Measurements from ENCODE around the gene NSMCE1.
"Not testable (repeated sequence)": the region's sequence is repeated elsewhere in the genome, so short reads cannot be mapped to it uniquely, and the experiment has no call there.

- TF ChIP-seq CTCF (conservative IDR thresholded peaks at IDR 0.05; ENCODE audit: low read depth, low read length); USF2 (IDR thresholded peaks at IDR 0.05; ENCODE audit: low read depth, low read length); RCOR1 (IDR thresholded peaks at IDR 0.05; ENCODE audit: insufficient replicate concordance, low read length); POLR2A (IDR thresholded peaks at IDR 0.05; ENCODE audit: low read depth, low read length); RAD21 (IDR thresholded peaks at IDR 0.05; ENCODE audit: low read length); SMC3 (IDR thresholded peaks at IDR 0.05; ENCODE audit: low read depth, low read length); MAFK (IDR thresholded peaks at IDR 0.05; ENCODE audit: low read depth, low read length); CHD1 (IDR thresholded peaks at IDR 0.05; ENCODE audit: low read depth, low read length); CEBPB (IDR thresholded peaks at IDR 0.05; ENCODE audit: low read depth, low read length); RFX5 (IDR thresholded peaks at IDR 0.05; ENCODE audit: low read depth, low read length): not testable (repeated sequence)
- TF ChIP-seq, protein P1, sequence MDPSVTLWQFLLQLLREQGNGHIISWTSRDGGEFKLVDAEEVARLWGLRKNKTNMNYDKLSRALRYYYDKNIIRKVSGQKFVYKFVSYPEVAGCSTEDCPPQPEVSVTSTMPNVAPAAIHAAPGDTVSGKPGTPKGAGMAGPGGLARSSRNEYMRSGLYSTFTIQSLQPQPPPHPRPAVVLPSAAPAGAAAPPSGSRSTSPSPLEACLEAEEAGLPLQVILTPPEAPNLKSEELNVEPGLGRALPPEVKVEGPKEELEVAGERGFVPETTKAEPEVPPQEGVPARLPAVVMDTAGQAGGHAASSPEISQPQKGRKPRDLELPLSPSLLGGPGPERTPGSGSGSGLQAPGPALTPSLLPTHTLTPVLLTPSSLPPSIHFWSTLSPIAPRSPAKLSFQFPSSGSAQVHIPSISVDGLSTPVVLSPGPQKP (IDR thresholded peaks at IDR 0.05; ENCODE audit: borderline replicate concordance, low read depth, low read length), result not testable (repeated sequence)
Observed at GRCh38 chr16:27248886-27249285, 19.7 kb downstream of the NSMCE1 start.
